ENCODE measurements around the gene ABCC12.

The ABCC12 gene

GRCh38 chr16:48112600-48112999 lies 43.2 kb downstream of the ABCC12 start:
- Histone ChIP-seq H3K27me3 (ENCODE audit: insufficient read depth, low read length) (no peaks in the 10 kb centered on the region), H3K36me3 (ENCODE audit: insufficient read depth, low read depth, low read length) (no peaks in the 10 kb centered on the region), H3K9me3 (ENCODE audit: insufficient read depth, low read depth, low read length) (no peaks in the 10 kb centered on the region), H3K4me1 (ENCODE audit: insufficient read depth, low read length) (no peaks in the 10 kb centered on the region), H3K4me3 (ENCODE audit: low read length) (no peak overlapping the region), H3K27ac (ENCODE audit: low read length) (no peak overlapping the region), H3K9ac (ENCODE audit: low read depth, low read length) (no peak overlapping the region)

- no peak overlapping the region for H3K4me3 ChIP-seq (ENCODE audit: low read length)
- no peaks in the 10 kb centered on the region for H3K36me3 ChIP-seq (ENCODE audit: insufficient read depth, low read depth, low read length)
- H3K27ac ChIP-seq (ENCODE audit: low read length), result no peak overlapping the region
- H3K27me3 ChIP-seq (ENCODE audit: insufficient read depth, low read length), result no peaks in the 10 kb centered on the region
- no peaks in the 10 kb centered on the region for H3K4me1 ChIP-seq (ENCODE audit: insufficient read depth, low read length)
- H3K9ac ChIP-seq (ENCODE audit: low read depth, low read length), result no peak overlapping the region
- no peaks in the 10 kb centered on the region for H3K9me3 ChIP-seq (ENCODE audit: insufficient read depth, low read depth, low read length)
Measured at GRCh38 chr16:48110982-48111381, 44.8 kb downstream of the ABCC12 start.

- Histone ChIP-seq H3K27me3 (ENCODE audit: insufficient read depth, low read length) (no peaks in the 10 kb centered on the region), H3K27ac (ENCODE audit: low read length) (no peak overlapping the region), H3K9ac (ENCODE audit: low read depth, low read length) (no peak overlapping the region), H3K4me3 (ENCODE audit: low read length) (no peak overlapping the region), H3K9me3 (ENCODE audit: insufficient read depth, low read depth, low read length) (no peaks in the 10 kb centered on the region), H3K36me3 (ENCODE audit: insufficient read depth, low read depth, low read length) (no peaks in the 10 kb centered on the region), H3K4me1 (ENCODE audit: insufficient read depth, low read length) (no peaks in the 10 kb centered on the region)
Measured at GRCh38 chr16:48110000-48110399, 45.8 kb downstream of the ABCC12 start.

GRCh38 chr16:48109475-48109874 lies 46.3 kb downstream of the ABCC12 start:
- Histone ChIP-seq H3K27ac (ENCODE audit: low read length) (no peak overlapping the region), H3K27me3 (ENCODE audit: insufficient read depth, low read length) (no peaks in the 10 kb centered on the region), H3K4me3 (ENCODE audit: low read length) (no peak overlapping the region), H3K36me3 (ENCODE audit: insufficient read depth, low read depth, low read length) (no peaks in the 10 kb centered on the region), H3K9ac (ENCODE audit: low read depth, low read length) (no peak overlapping the region), H3K4me1 (ENCODE audit: insufficient read depth, low read length) (no peaks in the 10 kb centered on the region), H3K9me3 (ENCODE audit: insufficient read depth, low read depth, low read length) (no peaks in the 10 kb centered on the region)

- Histone ChIP-seq H3K27me3 (ENCODE audit: insufficient read depth, low read length) (no peaks in the 10 kb centered on the region), H3K36me3 (ENCODE audit: insufficient read depth, low read depth, low read length) (no peaks in the 10 kb centered on the region), H3K9me3 (ENCODE audit: insufficient read depth, low read depth, low read length) (no peaks in the 10 kb centered on the region), H3K4me3 (ENCODE audit: low read length) (no peak overlapping the region), H3K4me1 (ENCODE audit: insufficient read depth, low read length) (peaks cover 5% of the 10 kb centered on the region; the same call in 1 of the 2 replicates), H3K27ac (ENCODE audit: low read length) (no peak overlapping the region), H3K9ac (ENCODE audit: low read depth, low read length) (no peak overlapping the region)
Measured at GRCh38 chr16:48106446-48106845, 49.3 kb downstream of the ABCC12 start.

Data from iPS-20b (cell line).